Endodermal cell (in vitro differentiated cells): ENCODE data around the gene SPAM1. TPM values are rescaled to one million over a fixed set of nuclear protein-coding genes. Genes with fewer than 3 reads are reported as not detected.

Source experiments
- DNase-seq: peaks from one replicate; pipeline ENCODE4 v3.0.0-alpha.2; 2017
- H3K27ac ChIP-seq: 2 replicates; pipeline ENCODE4 v1.5.1; 2013; ENCODE audit warnings: mild to moderate bottlenecking, low read depth, low read length, moderate library complexity
- H3K27me3 ChIP-seq: 2 replicates; pipeline ENCODE4 v1.6.1; 2013; ENCODE audit warnings: mild to moderate bottlenecking, low read length, moderate library complexity; ENCODE audit not compliant: insufficient read depth, control insufficient read depth, poor library complexity, severe bottlenecking
- H3K36me3 ChIP-seq: 2 replicates; pipeline ENCODE4 v1.7.0; 2013; ENCODE audit warnings: mild to moderate bottlenecking, low read length, moderate library complexity; ENCODE audit not compliant: control insufficient read depth, insufficient read depth
- H3K4me1 ChIP-seq: one replicate; pipeline ENCODE4 v1.7.0; 2013; ENCODE audit warnings: low read length; ENCODE audit not compliant: control insufficient read depth, insufficient read depth
- H3K4me3 ChIP-seq: 2 replicates; pipeline ENCODE4 v1.5.1; 2013; ENCODE audit warnings: mild to moderate bottlenecking, low read length, moderate library complexity
- H3K9ac ChIP-seq: 2 replicates; pipeline ENCODE4 v1.6.1; 2013; ENCODE audit warnings: mild to moderate bottlenecking, low read length, moderate library complexity; ENCODE audit not compliant: poor library complexity, severe bottlenecking; ENCODE audit errors: extremely low read depth
- H3K9me3 ChIP-seq: 2 replicates; pipeline ENCODE4 v1.6.1; 2013; ENCODE audit warnings: mild to moderate bottlenecking, low read length, moderate library complexity; ENCODE audit not compliant: control insufficient read depth
- H3K27ac Mint-ChIP-seq: 2 replicates; pipeline ENCODE4 v1.8.0; 2020; ENCODE audit warnings: mixed read lengths
- H3K27me3 Mint-ChIP-seq: 2 replicates; pipeline ENCODE4 v1.8.0; 2021; ENCODE audit warnings: mild to moderate bottlenecking, mixed read lengths; ENCODE audit not compliant: insufficient read depth
- H3K36me3 Mint-ChIP-seq: 2 replicates; pipeline ENCODE4 v1.8.0; 2020; ENCODE audit warnings: low read depth, mixed read lengths
- H3K4me1 Mint-ChIP-seq: 2 replicates; pipeline ENCODE4 v1.8.0; 2020; ENCODE audit warnings: mixed read lengths
- H3K4me3 Mint-ChIP-seq: 2 replicates; pipeline ENCODE4 v1.8.0; 2020; ENCODE audit warnings: mild to moderate bottlenecking, moderate library complexity, mixed read lengths
- H3K9me3 Mint-ChIP-seq: 2 replicates; pipeline ENCODE4 v1.8.0; 2020; ENCODE audit warnings: mild to moderate bottlenecking, mixed read lengths
- CTCF ChIP-seq: fragments of 200-600 bp; sonication (generic); conservative IDR thresholded peaks from 2 replicates; pipeline ENCODE4 v1.5.0; 2021; ENCODE audit warnings: antibody characterized with exemption, mild to moderate bottlenecking
- WGBS, 2 experiments: methylation state at CpG; one replicate each; pipeline versions ENCODE4 v1.1.5 to v1.1.7; 2013; ENCODE audit warnings: missing lambda C conversion rate in 2 of 2, mixed read lengths in 1 of 2; ENCODE audit not compliant: insufficient coverage in 1 of 2, insufficient read length in 1 of 2; 5-methylcytosine and 5-hydroxymethylcytosine counted together
- total RNA-seq, 2 donors: library from RNA; stranded (reverse); fragmentation: NEBNext Ultra II Directional in 1 of 2; extraction: Animal tissue kit (Norgen Biotek cat#: 25700) in 1 of 2; gene quantifications; 2 replicates in 1 of 2; 3 replicates in 1 of 2; pipeline ENCODE4 v1.2.1, GENCODE V29; 2021

SPAM1 gene
- total RNA-seq, 2 donors from 2014 or later = 0.18 to 0.49 TPM

DNA sequence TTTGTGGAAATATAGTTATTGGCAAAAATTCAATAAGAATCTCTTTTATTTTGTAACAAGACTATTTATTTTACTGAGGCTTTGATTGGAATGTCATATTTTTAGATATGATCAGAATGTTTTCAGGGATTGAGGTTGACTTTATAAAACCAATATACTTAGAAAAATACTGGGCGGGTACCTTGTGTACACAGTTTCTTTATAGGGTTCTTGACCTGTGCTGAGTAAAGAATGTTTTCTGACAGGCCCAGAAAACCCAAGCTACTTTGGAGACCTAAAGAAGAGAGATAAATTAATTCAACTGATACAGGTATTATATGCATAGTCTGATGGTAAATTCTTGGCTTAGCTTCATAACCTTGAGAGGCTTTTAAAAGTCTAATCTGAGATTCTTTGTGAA, 23.9 kb upstream of the SPAM1 start:
- H3K27ac Mint-ChIP-seq = no peak overlapping the region
- Histone ChIP-seq H3K27me3 (no peaks in the 10 kb centered on the region), H3K36me3 (no peaks in the 10 kb centered on the region), H3K9me3 (peaks cover 40% of the 10 kb centered on the region), H3K4me1 (no peaks in the 10 kb centered on the region), H3K4me3 (no peak overlapping the region), H3K27ac (no peak overlapping the region), H3K9ac (no peak overlapping the region)
- no peak overlapping the region for H3K4me3 Mint-ChIP-seq
- no peaks in the 10 kb centered on the region for H3K4me1 Mint-ChIP-seq
- peaks cover 9% of the 10 kb centered on the region for H3K36me3 Mint-ChIP-seq
- no peak for DNase-seq
- no peak for TF ChIP-seq CTCF
- WGBS, 2 experiments = 92 to 100% methylated on average over 1 of the region's 1 CpG
- no peaks in the 10 kb centered on the region for H3K27me3 Mint-ChIP-seq
- peaks cover 51% of the 10 kb centered on the region for H3K9me3 Mint-ChIP-seq

- Mint-ChIP-seq H3K27me3 (no peaks in the 10 kb centered on the region), H3K27ac (no peak overlapping the region), H3K36me3 (peaks cover 13% of the 10 kb centered on the region), H3K9me3 (peaks cover 50% of the 10 kb centered on the region), H3K4me3 (no peak overlapping the region), H3K4me1 (peaks cover 6% of the 10 kb centered on the region)
- TF ChIP-seq CTCF = no peak
- H3K9ac ChIP-seq = no peak overlapping the region
- H3K4me1 ChIP-seq = no peaks in the 10 kb centered on the region
- DNase-seq = no peak
- no peaks in the 10 kb centered on the region for H3K27me3 ChIP-seq
- no peak overlapping the region for H3K4me3 ChIP-seq
- peaks cover 49% of the 10 kb centered on the region for H3K9me3 ChIP-seq
- H3K36me3 ChIP-seq = no peaks in the 10 kb centered on the region
- H3K27ac ChIP-seq = no peak overlapping the region
Observed at GRCh38 chr7:123905714-123906113, 19.3 kb upstream of the SPAM1 start.

DNA sequence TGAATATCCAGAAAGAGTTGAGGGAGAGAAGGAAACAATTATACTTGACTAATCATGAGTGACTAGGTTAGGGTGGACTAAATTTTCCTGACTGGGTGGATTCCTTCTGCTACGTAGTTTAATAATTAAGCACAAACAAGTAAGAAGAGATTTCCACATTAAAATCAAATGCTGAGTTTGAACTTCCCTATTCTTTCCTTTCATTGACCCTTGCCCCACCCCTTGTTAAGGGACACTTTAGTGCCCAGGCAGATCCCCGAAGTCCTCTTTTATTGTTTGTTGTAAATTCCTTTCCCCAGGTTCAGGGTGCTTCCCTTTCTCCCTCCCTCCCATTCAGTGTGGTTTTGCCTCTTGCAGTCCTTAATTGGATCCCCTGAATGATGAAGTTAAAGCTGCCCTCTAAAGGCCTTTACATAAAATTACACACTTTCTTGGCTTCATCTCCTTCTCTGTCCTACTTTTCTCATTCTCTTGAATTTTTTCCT, 8.8 kb upstream of the SPAM1 start:
- Histone ChIP-seq H3K27me3 (no peaks in the 10 kb centered on the region), H3K36me3 (no peaks in the 10 kb centered on the region), H3K27ac (no peak overlapping the region), H3K4me3 (no peak overlapping the region), H3K9me3 (no peaks in the 10 kb centered on the region), H3K9ac (no peak overlapping the region), H3K4me1 (no peaks in the 10 kb centered on the region)
- peak; percentile 70 for TF ChIP-seq CTCF
- peak; percentile 54 for DNase-seq
- H3K36me3 Mint-ChIP-seq = no peaks in the 10 kb centered on the region
- no peak overlapping the region for H3K4me3 Mint-ChIP-seq
- peaks cover 5% of the 10 kb centered on the region for H3K4me1 Mint-ChIP-seq
- no peaks in the 10 kb centered on the region for H3K27me3 Mint-ChIP-seq
- WGBS, 2 experiments = 59% methylated on average over 2 of the region's 2 CpGs; no CpG with 5 or more reads in 1 of the 2 experiments
- H3K9me3 Mint-ChIP-seq = peaks cover 2% of the 10 kb centered on the region
- peak overlapping the region; percentile 23 for H3K27ac Mint-ChIP-seq
